GM12878 (cell line): ENCODE results near the gene ITGA7. TPM values are rescaled to one million over a fixed set of nuclear protein-coding genes. Genes with fewer than 3 reads are reported as not detected.

Experiments used
- ATAC-seq: fragments of 200-7000 bp; cut with Tn5 transposase; 3 replicates; pipeline ENCODE4 v1.9.1; 2020; ENCODE audit warnings: mild to moderate bottlenecking, moderate library complexity
- BruUV-seq: library from RNA; stranded (reverse); fragments of 400-500 nt; replicated peaks from 2 replicates; lab custom pipeline; 2021; lab: Mats Ljungman, UMichigan
- CTCF ChIA-PET: fragments of 300-600 bp; sonication (Branson Sonifier 250); formaldehyde crosslinking; extraction: SDS; loops from one replicate; lab custom pipeline; 2021; ENCODE audit warnings: inconsistent platforms; lab: Yijun Ruan, JAX
- POLR2A ChIA-PET: fragments of 350-600 bp; formaldehyde crosslinking; extraction: SDS; loops from one replicate; lab custom pipeline; 2021; ENCODE audit warnings: inconsistent platforms; lab: Charles Lee
- RAD21 ChIA-PET: fragments of 300-600 bp; sonication (Branson Sonifier 250); formaldehyde crosslinking; loops from one replicate; lab custom pipeline; 2023; ENCODE audit warnings: antibody characterized with exemption; ENCODE audit not compliant: unreplicated experiment; lab: Charles Lee
- SMC1A ChIA-PET: fragments of 300-600 bp; sonication (Branson Sonifier 250); formaldehyde crosslinking; loops from one replicate; lab custom pipeline; 2023; ENCODE audit not compliant: unreplicated experiment, uncharacterized antibody; lab: Charles Lee
- DNase-seq: peaks from one replicate; pipeline ENCODE4 v3.0.0-alpha.2; 2011; ENCODE audit warnings: low read depth, low spot score
- FAIRE-seq: peaks from 3 replicates; lab custom pipeline; 2011; peaks lifted over from hg19 to GRCh38; lab: Jason Lieb, UNC
- H2AFZ ChIP-seq: 2 replicates; pipeline ENCODE4 v1.6.0; 2011; ENCODE audit warnings: low read depth, low read length, control low read depth; ENCODE audit not compliant: control insufficient read depth
- H3K27ac ChIP-seq: 2 replicates; pipeline ENCODE4 v1.5.1; 2011; ENCODE audit warnings: control low read depth; ENCODE audit not compliant: control insufficient read depth, insufficient read depth
- H3K27me3 ChIP-seq, 2 experiments: replicated peaks in 1 of 2; 2 replicates each; pipeline versions ENCODE4 v1.6.0 to v1.6.1; 2011; ENCODE audit warnings: low read length in 1 of 2; ENCODE audit not compliant: control insufficient read depth in 2 of 2, insufficient read depth in 2 of 2
- H3K36me3 ChIP-seq, 2 experiments: 2 replicates each; pipeline ENCODE4 v1.5.1; 2011; ENCODE audit warnings: low read length in 1 of 2; ENCODE audit not compliant: control insufficient read depth in 2 of 2, insufficient read depth in 2 of 2
- H3K4me1 ChIP-seq: 2 replicates; pipeline ENCODE4 v1.6.1; 2011; ENCODE audit warnings: mild to moderate bottlenecking, low read length, moderate library complexity, mixed read lengths; ENCODE audit not compliant: control insufficient read depth, insufficient read depth
- H3K4me2 ChIP-seq: 2 replicates; pipeline ENCODE4 v1.6.0; 2011; ENCODE audit warnings: control low read depth; ENCODE audit not compliant: control insufficient read depth, insufficient read depth
- H3K4me3 ChIP-seq: fragments of 200-600 bp; sonication (generic); 2 replicates; pipeline ENCODE4 v1.5.1; 2016
- H3K79me2 ChIP-seq: 2 replicates; pipeline ENCODE4 v1.6.0; 2011; ENCODE audit warnings: low read length; ENCODE audit not compliant: control insufficient read depth, insufficient read depth
- H3K9ac ChIP-seq: 2 replicates; pipeline ENCODE4 v1.8.0; 2011; ENCODE audit warnings: low read length, control low read depth, mixed read lengths; ENCODE audit not compliant: control insufficient read depth, insufficient read depth
- H3K9me3 ChIP-seq: replicated peaks from 3 replicates; pipeline ENCODE4 v1.5.1; 2011; ENCODE audit warnings: mild to moderate bottlenecking, low read length; ENCODE audit not compliant: control insufficient read depth, insufficient read depth
- H4K20me1 ChIP-seq: 2 replicates; pipeline ENCODE4 v1.6.0; 2011; ENCODE audit not compliant: control insufficient read depth, insufficient read depth
- CHD2 ChIP-seq: IDR thresholded peaks from 2 replicates; pipeline ENCODE4 v1.6.1; 2011; ENCODE audit warnings: low read depth, low read length, improper control_type of control experiment, borderline replicate concordance
- HDAC2 ChIP-seq: fragments of 200-600 bp; sonication (generic); IDR thresholded peaks from 2 replicates; pipeline ENCODE4 v1.6.1; 2017
- JUNB ChIP-seq: IDR thresholded peaks from 2 replicates; pipeline ENCODE4 v1.6.1; 2016; ENCODE audit warnings: antibody characterized with exemption, mild to moderate bottlenecking
- NR2C1 ChIP-seq: fragments of 450-650 bp; IDR thresholded peaks from 2 replicates; pipeline ENCODE4 v1.6.1; 2017; ENCODE audit warnings: antibody characterized with exemption, mild to moderate bottlenecking, moderate library complexity
- SMAD5 ChIP-seq: IDR thresholded peaks from 2 replicates; pipeline ENCODE4 v1.6.1; 2016; ENCODE audit warnings: antibody characterized with exemption, low read depth
- WGBS: methylation state at CpG from one replicate; pipeline ENCODE4 v1.1.6; 2016; ENCODE audit warnings: low lambda C conversion rate; ENCODE audit not compliant: insufficient replicate concordance, insufficient coverage; ENCODE audit errors: missing lambda C conversion rate; 5-methylcytosine and 5-hydroxymethylcytosine counted together
- in situ Hi-C: fragments of 300-500 bp; cut with MboI; formaldehyde crosslinking; loops from 9 replicates; pipeline ENCODE4 v1.14.3; 2018; ENCODE audit warnings: mixed read lengths
- intact Hi-C: fragments of 100-400 bp; cut with micrococcal nuclease; formaldehyde crosslinking; loops from one replicate; pipeline ENCODE4 v1.14.2; 2022; ENCODE audit not compliant: unreplicated experiment
- polyA plus RNA-seq, 11 experiments: library from polyadenylated mRNA; depleted of rRNA in 4 of 11; unstranded in 6 of 11; stranded (reverse) in 5 of 11; fragments of >200 nt; fragmentation: Nextera tagmentation in 4 of 11; fragmentation: Illumina TruSeq in 1 of 11; extraction: Ambion mirVana in 4 of 11; extraction: Trizol in 1 of 11; gene quantifications; 1 replicate in 1 of 11; 2 replicates in 10 of 11; pipeline versions ENCODE4 v1.2.1 to v1.2.3, GENCODE V29; 2011 to 2016; ENCODE audit warnings: inconsistent platforms in 2 of 11, missing spikeins in 2 of 11, low read depth in 1 of 11
- total RNA-seq, 4 experiments: library from RNA; depleted of rRNA in 3 of 4; stranded (reverse); fragments of >200 nt in 3 of 4; fragmentation: Illumina TruSeq in 1 of 4; extraction: Trizol in 1 of 4; gene quantifications; 2 replicates each; pipeline versions ENCODE4 v1.2.1 to v1.2.3, GENCODE V29; 2013 to 2021
- TF ChIP-seq, protein P1 (sequence below): IDR thresholded peaks from 2 replicates; pipeline ENCODE4 v1.6.1; 2011; ENCODE audit warnings: borderline replicate concordance, low read depth, mild to moderate bottlenecking, moderate library complexity, mixed read lengths, low read length; ENCODE audit not compliant: insufficient read depth; ENCODE audit errors: extremely low read length
- TF ChIP-seq, protein P2 (sequence below): fragments of 450-650 bp; formaldehyde crosslinking; IDR thresholded peaks from 2 replicates; pipeline ENCODE4 v1.4.0; 2020; ENCODE audit warnings: mild to moderate bottlenecking, moderate library complexity
- TF ChIP-seq, protein P3 (sequence below): fragments of 450-650 bp; formaldehyde crosslinking; IDR thresholded peaks from 2 replicates; pipeline ENCODE4 v1.5.0; 2022; ENCODE audit warnings: mild to moderate bottlenecking, missing genetic modification characterization
- TF ChIP-seq, protein P4 (sequence below): IDR thresholded peaks from 2 replicates; pipeline ENCODE4 v1.6.1; 2011; ENCODE audit warnings: mild to moderate bottlenecking, low read depth, low read length, moderate library complexity; ENCODE audit not compliant: insufficient replicate concordance
- TF ChIP-seq, protein P5 (sequence below): fragments of 450-650 bp; IDR thresholded peaks from 2 replicates; pipeline ENCODE4 v1.6.1; 2016; ENCODE audit warnings: mild to moderate bottlenecking

Gene ITGA7
- total and polyA plus RNA-seq, 10 of the 15 experiments (the other 5 are each of a cell fraction or from before 2014, with no cell fraction given) = 0.18 to 5.1 (median 1.5) TPM

DNA sequence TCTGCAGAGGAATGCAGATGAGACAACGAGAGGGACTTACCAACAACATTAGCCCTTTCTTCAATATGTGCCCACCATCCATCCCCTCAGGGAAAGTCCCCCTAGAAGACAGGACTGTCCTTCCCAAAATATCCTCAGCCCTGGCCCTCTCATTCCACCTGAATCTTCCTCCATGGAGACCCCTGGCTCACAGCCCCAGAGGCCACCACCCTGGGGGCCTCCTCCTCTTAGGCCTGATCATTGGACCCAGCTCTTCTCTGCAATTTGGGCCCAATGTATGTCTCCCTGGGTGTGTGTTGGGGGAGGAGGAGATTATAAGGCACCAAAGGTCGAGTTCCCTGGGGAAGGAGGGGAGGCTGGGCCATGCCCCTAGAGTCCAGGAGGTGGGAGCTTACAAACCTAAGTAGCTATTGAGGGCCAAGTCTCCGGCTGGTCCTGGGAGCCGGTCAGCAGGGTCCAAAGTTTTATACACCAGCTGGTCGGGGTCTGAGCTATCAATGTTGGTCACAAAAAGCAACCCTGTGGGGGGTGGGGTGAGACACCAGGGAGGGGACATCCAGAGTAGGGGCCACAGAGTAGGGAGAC lies 8.1 kb downstream of the ITGA7 start (continued):
- TF ChIP-seq, protein P1, sequence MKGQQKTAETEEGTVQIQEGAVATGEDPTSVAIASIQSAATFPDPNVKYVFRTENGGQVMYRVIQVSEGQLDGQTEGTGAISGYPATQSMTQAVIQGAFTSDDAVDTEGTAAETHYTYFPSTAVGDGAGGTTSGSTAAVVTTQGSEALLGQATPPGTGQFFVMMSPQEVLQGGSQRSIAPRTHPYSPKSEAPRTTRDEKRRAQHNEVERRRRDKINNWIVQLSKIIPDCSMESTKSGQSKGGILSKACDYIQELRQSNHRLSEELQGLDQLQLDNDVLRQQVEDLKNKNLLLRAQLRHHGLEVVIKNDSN = no peak
- TF ChIP-seq JUNB (no peak), HDAC2 (no peak)

DNA sequence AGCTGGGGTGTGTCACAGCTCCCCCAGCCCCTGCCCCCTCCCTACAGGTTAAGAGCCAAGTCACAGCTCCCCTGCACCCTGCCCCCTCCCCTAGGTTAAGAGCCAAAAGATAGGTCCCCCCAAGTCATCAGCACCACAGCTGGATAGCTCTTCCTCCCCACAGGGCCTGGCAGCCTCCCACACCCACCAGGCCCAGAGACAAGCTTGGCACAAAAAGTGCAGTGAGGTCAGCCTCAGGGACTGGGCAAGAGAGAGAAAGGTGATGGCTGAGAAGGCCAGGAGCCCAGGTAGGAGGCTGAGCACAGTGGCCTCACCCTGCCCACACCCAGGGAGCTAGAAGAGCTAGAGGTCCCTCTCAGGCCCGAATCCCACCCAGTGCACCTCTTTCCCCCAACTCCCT lies 8.7 kb downstream of the ITGA7 start:
- no TSS peak for BruUV-seq
- DNase-seq (no peak), ATAC-seq (no peak), FAIRE-seq (no peak)
- Histone ChIP-seq H4K20me1 (no peaks in the 10 kb centered on the region), H3K4me2 (no peak overlapping the region), H3K79me2 (no peaks in the 10 kb centered on the region), H3K36me3 (no peaks in the 10 kb centered on the region), H3K9me3 (no peaks in the 10 kb centered on the region), H3K4me1 (no peaks in the 10 kb centered on the region), H3K9ac (no peak overlapping the region), H3K27ac (no peak overlapping the region), H3K27me3 (no peaks in the 10 kb centered on the region), H2AFZ (no peak overlapping the region), H3K4me3 (no peak overlapping the region)
- intact Hi-C loops = no loop called here
- in situ Hi-C loops = no loop called here
- POLR2A ChIA-PET = no interaction called here
- 0% methylated on average over 1 of the region's 1 CpG for WGBS
- CTCF ChIA-PET = interaction anchor here (1.1 to 1.2 kb wide), 2 partner anchors 18 to 42 kb away, joined by 3 read pairs; partner anchors contain the start of gene BLOC1S1
- RAD21 ChIA-PET = no interaction called here
- SMC1A ChIA-PET = no interaction called here
- TF ChIP-seq, protein P2, sequence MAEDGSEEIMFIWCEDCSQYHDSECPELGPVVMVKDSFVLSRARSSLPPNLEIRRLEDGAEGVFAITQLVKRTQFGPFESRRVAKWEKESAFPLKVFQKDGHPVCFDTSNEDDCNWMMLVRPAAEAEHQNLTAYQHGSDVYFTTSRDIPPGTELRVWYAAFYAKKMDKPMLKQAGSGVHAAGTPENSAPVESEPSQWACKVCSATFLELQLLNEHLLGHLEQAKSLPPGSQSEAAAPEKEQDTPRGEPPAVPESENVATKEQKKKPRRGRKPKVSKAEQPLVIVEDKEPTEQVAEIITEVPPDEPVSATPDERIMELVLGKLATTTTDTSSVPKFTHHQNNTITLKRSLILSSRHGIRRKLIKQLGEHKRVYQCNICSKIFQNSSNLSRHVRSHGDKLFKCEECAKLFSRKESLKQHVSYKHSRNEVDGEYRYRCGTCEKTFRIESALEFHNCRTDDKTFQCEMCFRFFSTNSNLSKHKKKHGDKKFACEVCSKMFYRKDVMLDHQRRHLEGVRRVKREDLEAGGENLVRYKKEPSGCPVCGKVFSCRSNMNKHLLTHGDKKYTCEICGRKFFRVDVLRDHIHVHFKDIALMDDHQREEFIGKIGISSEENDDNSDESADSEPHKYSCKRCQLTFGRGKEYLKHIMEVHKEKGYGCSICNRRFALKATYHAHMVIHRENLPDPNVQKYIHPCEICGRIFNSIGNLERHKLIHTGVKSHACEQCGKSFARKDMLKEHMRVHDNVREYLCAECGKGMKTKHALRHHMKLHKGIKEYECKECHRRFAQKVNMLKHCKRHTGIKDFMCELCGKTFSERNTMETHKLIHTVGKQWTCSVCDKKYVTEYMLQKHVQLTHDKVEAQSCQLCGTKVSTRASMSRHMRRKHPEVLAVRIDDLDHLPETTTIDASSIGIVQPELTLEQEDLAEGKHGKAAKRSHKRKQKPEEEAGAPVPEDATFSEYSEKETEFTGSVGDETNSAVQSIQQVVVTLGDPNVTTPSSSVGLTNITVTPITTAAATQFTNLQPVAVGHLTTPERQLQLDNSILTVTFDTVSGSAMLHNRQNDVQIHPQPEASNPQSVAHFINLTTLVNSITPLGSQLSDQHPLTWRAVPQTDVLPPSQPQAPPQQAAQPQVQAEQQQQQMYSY (CRISPR knock-in tag) = no peak
- TF ChIP-seq NR2C1 (no peak), SMAD5 (no peak), CHD2 (no peak)
- TF ChIP-seq, protein P3, sequence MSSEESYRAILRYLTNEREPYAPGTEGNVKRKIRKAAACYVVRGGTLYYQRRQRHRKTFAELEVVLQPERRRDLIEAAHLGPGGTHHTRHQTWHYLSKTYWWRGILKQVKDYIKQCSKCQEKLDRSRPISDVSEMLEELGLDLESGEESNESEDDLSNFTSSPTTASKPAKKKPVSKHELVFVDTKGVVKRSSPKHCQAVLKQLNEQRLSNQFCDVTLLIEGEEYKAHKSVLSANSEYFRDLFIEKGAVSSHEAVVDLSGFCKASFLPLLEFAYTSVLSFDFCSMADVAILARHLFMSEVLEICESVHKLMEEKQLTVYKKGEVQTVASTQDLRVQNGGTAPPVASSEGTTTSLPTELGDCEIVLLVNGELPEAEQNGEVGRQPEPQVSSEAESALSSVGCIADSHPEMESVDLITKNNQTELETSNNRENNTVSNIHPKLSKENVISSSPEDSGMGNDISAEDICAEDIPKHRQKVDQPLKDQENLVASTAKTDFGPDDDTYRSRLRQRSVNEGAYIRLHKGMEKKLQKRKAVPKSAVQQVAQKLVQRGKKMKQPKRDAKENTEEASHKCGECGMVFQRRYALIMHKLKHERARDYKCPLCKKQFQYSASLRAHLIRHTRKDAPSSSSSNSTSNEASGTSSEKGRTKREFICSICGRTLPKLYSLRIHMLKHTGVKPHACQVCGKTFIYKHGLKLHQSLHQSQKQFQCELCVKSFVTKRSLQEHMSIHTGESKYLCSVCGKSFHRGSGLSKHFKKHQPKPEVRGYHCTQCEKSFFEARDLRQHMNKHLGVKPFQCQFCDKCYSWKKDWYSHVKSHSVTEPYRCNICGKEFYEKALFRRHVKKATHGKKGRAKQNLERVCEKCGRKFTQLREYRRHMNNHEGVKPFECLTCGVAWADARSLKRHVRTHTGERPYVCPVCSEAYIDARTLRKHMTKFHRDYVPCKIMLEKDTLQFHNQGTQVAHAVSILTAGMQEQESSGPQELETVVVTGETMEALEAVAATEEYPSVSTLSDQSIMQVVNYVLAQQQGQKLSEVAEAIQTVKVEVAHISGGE (CRISPR knock-in tag) = no peak
- TF ChIP-seq, protein P4, sequence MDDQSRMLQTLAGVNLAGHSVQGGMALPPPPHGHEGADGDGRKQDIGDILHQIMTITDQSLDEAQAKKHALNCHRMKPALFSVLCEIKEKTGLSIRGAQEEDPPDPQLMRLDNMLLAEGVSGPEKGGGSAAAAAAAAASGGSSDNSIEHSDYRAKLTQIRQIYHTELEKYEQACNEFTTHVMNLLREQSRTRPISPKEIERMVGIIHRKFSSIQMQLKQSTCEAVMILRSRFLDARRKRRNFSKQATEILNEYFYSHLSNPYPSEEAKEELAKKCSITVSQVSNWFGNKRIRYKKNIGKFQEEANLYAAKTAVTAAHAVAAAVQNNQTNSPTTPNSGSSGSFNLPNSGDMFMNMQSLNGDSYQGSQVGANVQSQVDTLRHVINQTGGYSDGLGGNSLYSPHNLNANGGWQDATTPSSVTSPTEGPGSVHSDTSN = no peak
- TF ChIP-seq, protein P5, sequence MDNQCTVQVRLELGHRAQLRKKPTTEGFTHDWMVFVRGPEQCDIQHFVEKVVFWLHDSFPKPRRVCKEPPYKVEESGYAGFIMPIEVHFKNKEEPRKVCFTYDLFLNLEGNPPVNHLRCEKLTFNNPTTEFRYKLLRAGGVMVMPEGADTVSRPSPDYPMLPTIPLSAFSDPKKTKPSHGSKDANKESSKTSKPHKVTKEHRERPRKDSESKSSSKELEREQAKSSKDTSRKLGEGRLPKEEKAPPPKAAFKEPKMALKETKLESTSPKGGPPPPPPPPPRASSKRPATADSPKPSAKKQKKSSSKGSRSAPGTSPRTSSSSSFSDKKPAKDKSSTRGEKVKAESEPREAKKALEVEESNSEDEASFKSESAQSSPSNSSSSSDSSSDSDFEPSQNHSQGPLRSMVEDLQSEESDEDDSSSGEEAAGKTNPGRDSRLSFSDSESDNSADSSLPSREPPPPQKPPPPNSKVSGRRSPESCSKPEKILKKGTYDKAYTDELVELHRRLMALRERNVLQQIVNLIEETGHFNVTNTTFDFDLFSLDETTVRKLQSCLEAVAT = no peak
